HG03039 (cell line): ENCODE measurements around the gene INTS14.
"Not testable (repeated sequence)": the region's sequence is repeated elsewhere in the genome, so short reads cannot be mapped to it uniquely, and the experiment has no call there.

Source experiments
- ATAC-seq: cut with Tn5 transposase; IDR thresholded peaks from one replicate; pipeline ENCODE4 v1.9.1; 2021; ENCODE audit warnings: mild to moderate bottlenecking, moderate library complexity; ENCODE audit not compliant: unreplicated experiment

INTS14 gene

GRCh38 chr15:65579762-65580161 is 31.2 kb downstream of the INTS14 start:
- no peak for ATAC-seq

GRCh38 chr15:65578904-65579728 is 31.8 kb downstream of the INTS14 start:
- no peak for ATAC-seq

- no peak for ATAC-seq
Measured at GRCh38 chr15:65577129-65577996, 33.6 kb downstream of the INTS14 start.

GRCh38 chr15:65576664-65577063 is 34.3 kb downstream of the INTS14 start:
- ATAC-seq: no peak

GRCh38 chr15:65571971-65572370 is 39.0 kb downstream of the INTS14 start:
- ATAC-seq: no peak

GRCh38 chr15:65569728-65570127 is 41.2 kb downstream of the INTS14 start:
- ATAC-seq: no peak

GRCh38 chr15:65561934-65562333 is 49.0 kb downstream of the INTS14 start:
- no peak for ATAC-seq

GRCh38 chr15:65559941-65560340 is 51.0 kb downstream of the INTS14 start:
- no peak for ATAC-seq

- no peak for ATAC-seq
Measured at GRCh38 chr15:65558997-65559760, 51.8 kb downstream of the INTS14 start.

- no peak for ATAC-seq
Measured at GRCh38 chr15:65558336-65558735, 52.6 kb downstream of the INTS14 start.

GRCh38 chr15:65556622-65557021 is 54.3 kb downstream of the INTS14 start:
- ATAC-seq: no peak

GRCh38 chr15:65553691-65554090 is 57.2 kb downstream of the INTS14 start:
- no peak for ATAC-seq

- ATAC-seq: not testable (repeated sequence)
Measured at GRCh38 chr15:65552851-65553250, 58.1 kb downstream of the INTS14 start.

GRCh38 chr15:65551183-65551582 is 59.7 kb downstream of the INTS14 start:
- no peak for ATAC-seq

- ATAC-seq: no peak
Measured at GRCh38 chr15:65550681-65551098, 60.2 kb downstream of the INTS14 start.

GRCh38 chr15:65549288-65549687 is 61.6 kb downstream of the INTS14 start:
- not testable (repeated sequence) for ATAC-seq

GRCh38 chr15:65547841-65548240 is 63.1 kb downstream of the INTS14 start:
- ATAC-seq: no peak

- no peak for ATAC-seq
Measured at GRCh38 chr15:65541231-65541820, 69.6 kb downstream of the INTS14 start.

- ATAC-seq: no peak
Measured at GRCh38 chr15:65540314-65540713, 70.6 kb downstream of the INTS14 start.

GRCh38 chr15:65535192-65535591 is 75.7 kb downstream of the INTS14 start:
- ATAC-seq: no peak
